ENCODE measurements around the gene MAGEB4.
"Not testable (repeated sequence)": the region's sequence is repeated elsewhere in the genome, so short reads cannot be mapped to it uniquely, and the experiment has no call there.

Gene MAGEB4, protein sequence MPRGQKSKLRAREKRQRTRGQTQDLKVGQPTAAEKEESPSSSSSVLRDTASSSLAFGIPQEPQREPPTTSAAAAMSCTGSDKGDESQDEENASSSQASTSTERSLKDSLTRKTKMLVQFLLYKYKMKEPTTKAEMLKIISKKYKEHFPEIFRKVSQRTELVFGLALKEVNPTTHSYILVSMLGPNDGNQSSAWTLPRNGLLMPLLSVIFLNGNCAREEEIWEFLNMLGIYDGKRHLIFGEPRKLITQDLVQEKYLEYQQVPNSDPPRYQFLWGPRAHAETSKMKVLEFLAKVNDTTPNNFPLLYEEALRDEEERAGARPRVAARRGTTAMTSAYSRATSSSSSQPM

DNA sequence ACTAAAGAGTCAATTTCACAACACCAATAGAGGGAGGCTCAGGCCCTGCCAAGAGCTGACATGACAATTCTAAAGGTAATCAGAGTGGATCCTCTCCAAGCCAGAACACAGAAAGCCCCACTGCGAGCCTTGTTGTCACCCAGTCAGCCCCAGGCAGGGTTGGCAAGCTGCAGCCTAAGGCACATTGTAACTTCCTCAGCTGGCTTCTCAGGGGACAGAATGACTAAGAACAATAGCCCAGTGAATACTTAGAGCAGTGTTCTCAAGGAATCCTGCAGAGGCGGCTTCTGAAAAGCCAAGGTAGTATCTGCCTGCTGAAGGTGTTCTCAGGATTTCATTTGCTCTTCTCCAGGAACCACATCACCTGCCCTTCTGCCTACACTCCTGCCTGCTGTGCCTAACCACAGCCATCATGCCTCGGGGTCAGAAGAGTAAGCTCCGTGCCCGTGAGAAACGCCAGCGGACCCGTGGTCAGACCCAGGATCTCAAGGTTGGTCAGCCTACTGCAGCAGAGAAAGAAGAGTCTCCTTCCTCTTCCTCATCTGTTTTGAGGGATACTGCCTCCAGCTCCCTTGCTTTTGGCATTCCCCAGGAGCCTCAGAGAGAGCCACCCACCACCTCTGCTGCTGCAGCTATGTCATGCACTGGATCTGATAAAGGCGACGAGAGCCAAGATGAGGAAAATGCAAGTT, at the start of gene MAGEB4:
Gene MAGEB4, plus strand, starts transcription at position 277 of the 692 bp plus-strand sequence. Its CDS starts 136 bp downstream, at position 413.
- no peak within 1 kb of the TSS for H3K4me3 ChIP-seq (ENCODE audit: low read length)
- no peak for TF ChIP-seq ZNF274 (IDR thresholded peaks at IDR 0.05; ENCODE audit: low read depth, low read length)

DNA sequence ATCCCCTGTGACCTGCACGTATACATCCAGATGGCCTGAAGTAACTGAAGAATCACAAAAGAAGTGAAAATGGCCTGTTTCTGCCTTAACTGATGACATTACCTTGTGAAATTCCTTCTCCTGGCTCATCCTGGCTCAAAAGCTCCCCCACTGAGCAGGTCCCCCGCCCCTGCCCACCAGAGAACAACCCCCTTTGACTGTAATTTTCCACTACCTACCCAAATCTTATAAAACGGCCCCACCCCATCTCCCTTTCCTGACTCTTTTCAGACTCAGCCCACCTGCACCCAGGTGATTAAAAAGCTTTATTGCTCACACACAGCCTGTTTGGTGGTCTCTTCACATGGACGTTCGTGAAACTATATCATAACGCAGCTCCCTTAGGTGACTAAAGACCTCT, 47.9 kb upstream of the MAGEB4 start:
- H3K4me3 ChIP-seq (ENCODE audit: low read length): not testable (repeated sequence)

DNA sequence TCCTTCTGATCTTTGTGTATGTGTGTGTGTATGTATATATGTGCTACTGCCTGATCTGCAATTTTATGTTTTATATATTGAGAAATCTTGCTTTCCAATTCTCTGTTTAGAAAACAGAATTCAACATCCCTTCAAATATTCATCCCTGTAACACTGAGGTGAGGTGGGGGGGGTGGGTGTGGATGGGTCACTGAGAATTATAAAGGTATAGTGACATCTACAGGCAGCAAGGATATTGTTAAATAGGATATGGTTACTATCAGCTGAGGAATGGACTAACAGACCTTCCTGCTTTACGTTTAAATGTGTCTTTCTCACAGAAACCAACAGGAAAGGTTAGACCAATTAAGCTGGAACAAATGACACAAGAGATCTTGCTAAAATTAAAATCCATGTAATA, 45.5 kb upstream of the MAGEB4 start:
- no peak for TF ChIP-seq ZNF274 (IDR thresholded peaks at IDR 0.05; ENCODE audit: low read depth, low read length)
- H3K4me3 ChIP-seq (ENCODE audit: low read length): no peak overlapping the region

DNA sequence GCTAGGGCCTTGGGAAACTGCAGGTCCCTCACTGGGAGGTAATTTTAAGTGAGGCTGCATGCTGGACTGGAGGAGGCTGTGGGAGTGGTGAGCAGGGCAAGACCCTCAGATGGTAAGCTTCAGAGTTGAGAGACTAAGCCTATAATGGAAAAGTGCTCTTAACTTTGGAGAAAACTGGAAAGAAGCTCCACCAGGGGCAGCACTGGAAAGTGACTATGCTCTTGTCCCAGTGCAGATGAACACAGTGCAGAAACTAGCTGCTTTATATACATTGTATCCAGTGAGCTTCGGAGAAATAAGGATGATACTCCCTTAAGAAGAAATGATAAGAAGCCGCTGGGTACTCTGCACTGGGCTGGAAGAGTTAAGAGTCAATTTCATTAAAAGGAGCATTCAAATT, 29.6 kb upstream of the MAGEB4 start:
- no peak overlapping the region for H3K4me3 ChIP-seq (ENCODE audit: low read length)
- no peak for TF ChIP-seq ZNF274 (IDR thresholded peaks at IDR 0.05; ENCODE audit: low read depth, low read length)

DNA sequence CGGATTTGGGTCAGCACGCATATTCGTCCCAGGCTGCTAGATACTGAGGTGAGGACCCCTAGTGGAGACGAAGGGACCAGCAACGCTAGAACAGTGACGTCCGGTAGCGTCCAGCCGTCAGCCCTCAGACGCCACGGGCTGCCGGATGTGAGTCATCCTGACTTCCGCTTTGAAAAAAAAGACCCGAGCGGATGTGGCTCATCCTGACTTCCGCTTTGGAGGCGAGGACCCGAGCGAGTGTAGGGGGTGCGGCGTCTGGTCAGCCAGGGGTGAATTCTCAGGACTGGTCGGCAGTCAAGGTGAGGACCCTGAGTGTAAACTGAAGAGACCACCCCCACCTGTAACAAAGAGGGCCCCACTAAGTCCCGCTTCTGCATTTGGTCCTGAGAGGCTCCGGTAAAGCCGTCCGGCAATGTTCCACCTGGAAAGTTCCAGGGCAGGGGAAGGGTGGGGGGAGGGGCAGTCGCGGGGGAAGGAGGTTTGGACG, 26.4 kb upstream of the MAGEB4 start, which contains the start of gene MAGEB2:
Gene MAGEB2, plus strand, starts transcription at position 207 of the 487 bp plus-strand sequence. CDS start 3,018 bp downstream, outside the sequence.
- TF ChIP-seq ZNF274 (IDR thresholded peaks at IDR 0.05; ENCODE audit: low read depth, low read length): no peak
- no peak within 1 kb of the TSS for H3K4me3 ChIP-seq (ENCODE audit: low read length)

DNA sequence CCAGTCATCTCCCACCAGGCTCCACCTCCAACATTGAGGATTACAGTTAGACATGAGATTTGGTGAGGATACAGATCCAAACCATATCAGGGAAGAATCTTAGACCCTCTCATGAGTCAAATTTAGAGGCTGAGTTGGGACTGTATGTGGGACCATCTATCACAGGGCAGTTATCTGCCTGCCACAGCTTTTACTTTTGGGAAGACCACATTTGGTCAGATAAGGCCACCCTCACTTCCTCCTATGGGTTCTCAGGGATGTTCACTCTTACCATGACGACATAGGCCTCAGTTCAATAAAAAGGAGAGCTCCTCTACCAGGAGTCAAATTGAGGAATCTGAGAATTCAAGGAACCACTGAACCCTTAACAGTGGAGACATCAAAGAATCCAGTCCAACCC, 24.3 kb upstream of the MAGEB4 start:
- H3K4me3 ChIP-seq (ENCODE audit: low read length): no peak overlapping the region
- no peak for TF ChIP-seq ZNF274 (IDR thresholded peaks at IDR 0.05; ENCODE audit: low read depth, low read length)

DNA sequence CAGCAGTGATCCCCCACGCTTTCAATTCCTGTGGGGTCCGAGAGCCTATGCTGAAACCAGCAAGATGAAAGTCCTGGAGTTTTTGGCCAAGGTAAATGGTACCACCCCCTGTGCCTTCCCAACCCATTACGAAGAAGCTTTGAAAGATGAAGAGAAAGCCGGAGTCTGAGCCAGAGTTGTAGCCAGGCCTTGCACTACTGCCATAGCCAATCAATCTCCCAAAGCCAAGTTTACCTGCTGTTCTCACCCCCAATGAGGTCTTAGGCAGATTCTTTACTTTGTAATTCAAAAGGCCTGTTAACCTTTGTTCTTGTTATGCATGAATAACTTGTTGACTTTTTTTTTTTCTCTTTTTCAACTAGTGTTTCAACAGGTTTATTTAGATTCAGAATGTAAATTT, 22.4 kb upstream of the MAGEB4 start:
- H3K4me3 ChIP-seq (ENCODE audit: low read length): no peak overlapping the region
- TF ChIP-seq ZNF274 (IDR thresholded peaks at IDR 0.05; ENCODE audit: low read depth, low read length): no peak

DNA sequence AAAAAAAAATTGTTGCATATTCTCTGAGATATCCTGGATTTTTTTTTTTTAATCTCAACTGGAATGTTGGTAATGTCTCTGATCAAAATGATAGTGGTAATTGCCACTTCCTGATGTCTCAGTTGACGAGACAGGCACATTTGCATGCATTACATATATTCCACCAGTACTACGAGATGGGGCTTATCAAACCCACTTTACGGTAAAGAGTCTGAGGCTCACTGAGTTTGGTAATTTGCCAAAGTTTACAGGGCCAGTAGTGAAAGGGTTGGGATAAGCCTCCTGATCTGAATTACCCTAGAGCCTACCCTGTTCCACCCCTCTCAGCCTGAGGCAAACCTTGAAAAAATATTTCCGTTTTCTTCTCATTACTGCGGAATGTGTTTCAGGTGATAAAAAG, 21.1 kb upstream of the MAGEB4 start:
- no peak overlapping the region for H3K4me3 ChIP-seq (ENCODE audit: low read length)

DNA sequence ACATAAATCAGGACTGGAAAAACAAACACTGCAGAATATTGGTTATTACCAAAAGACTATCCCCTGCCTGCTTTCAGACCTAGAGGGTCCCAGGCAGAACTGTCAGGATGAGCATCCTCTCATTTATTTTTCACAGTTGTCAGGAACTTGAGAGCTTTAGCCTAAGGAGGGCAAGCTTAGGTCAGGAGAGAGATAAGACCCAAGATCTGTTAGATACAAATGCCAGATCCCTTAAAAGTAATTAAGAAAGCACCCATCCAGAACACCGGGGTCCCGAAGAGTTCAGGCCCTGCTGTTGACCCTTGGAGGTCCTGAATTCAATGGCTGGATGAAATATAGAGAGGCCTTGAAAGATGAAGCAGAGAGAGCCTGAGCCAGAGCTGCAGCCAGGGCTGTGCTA, 17.3 kb upstream of the MAGEB4 start:
- TF ChIP-seq ZNF274 (IDR thresholded peaks at IDR 0.05; ENCODE audit: low read depth, low read length): no peak
- H3K4me3 ChIP-seq (ENCODE audit: low read length): no peak overlapping the region

More for the DNA sequence above, 21.1 kb upstream of the MAGEB4 start:
- no peak for TF ChIP-seq ZNF274 (IDR thresholded peaks at IDR 0.05; ENCODE audit: low read depth, low read length)

DNA sequence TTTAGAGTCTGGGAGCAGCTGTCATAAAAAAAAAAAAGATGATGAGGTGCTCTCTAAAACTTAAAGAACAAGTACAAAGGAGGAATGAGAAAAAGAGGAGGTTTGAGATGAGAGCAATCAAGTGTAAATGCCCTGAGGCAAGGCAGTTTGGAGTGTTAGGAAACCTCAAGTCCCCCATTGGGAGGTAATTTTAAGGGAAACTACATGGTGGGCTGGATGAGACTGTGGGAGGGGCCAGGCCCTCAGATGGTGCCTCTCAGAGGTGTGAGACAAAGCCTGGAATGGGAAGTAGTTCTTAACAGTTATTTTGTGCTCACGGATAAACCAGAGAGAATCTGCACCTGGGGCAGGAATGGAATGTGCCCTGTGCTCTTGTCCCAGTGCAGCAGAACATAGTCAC, 13.3 kb upstream of the MAGEB4 start:
- no peak overlapping the region for H3K4me3 ChIP-seq (ENCODE audit: low read length)
- TF ChIP-seq ZNF274 (IDR thresholded peaks at IDR 0.05; ENCODE audit: low read depth, low read length): no peak

DNA sequence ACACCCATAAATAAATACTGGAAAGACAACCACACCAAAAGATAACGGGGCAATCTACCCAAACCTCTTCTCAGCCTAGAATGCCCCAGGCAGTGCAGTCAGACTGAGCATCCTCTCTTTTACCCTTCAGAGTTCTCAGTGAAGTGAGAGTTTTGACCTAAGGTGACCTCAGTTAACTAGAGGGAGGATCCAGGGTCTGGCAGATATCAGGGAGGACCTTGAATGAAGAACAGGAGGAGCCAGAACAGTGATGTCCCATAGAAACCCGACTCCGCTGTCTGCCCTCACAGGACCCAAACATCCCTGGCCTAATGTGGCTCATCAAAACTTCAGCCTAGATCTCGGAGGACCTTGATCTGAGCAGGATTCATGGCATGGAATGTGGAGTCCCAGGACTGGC, 11.4 kb upstream of the MAGEB4 start, which contains the start of gene MAGEB3:
Gene MAGEB3, plus strand, starts transcription at position 263 of the 400 bp plus-strand sequence. CDS start 5,268 bp downstream, outside the sequence.
- no peak for TF ChIP-seq ZNF274 (IDR thresholded peaks at IDR 0.05; ENCODE audit: low read depth, low read length)

DNA sequence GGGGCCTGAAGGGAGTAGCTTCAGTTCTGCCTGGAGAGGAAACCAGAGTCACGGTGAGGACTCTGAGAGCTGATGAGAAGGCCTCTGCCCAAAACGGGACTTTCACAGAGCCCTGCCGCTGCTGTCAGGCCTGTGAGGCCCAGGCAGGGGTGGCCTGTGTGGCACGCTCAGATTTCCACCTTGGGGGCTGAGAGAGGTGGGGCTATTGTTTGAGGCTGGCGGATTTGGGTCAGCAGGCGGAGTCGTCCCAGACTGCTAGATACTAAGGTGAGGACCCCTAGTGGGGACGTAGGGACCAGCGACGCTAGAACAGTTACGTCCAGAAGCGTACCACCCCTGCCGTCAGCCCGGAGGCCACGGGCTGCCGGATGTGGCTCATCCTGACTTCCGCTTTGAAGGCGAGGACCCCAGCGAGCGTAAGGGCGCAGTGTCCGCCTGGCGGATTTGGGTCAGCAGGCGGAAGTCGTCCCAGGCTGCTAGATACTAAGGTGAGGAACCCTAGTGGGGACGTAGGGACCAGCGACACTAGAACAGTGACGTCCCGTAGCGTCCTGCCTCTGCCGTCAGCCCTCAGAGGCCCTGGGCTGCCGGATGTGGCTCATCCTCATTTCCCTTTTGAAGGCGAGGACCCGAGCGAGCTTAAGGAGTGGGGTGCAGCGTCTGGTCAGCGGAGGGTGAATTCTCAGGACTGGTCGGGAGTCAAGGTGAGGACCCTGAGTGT, 5.1 kb downstream of the MAGEB4 start, which contains the start of gene MAGEB1:
Gene MAGEB1, plus strand, starts transcription at position 378 of the 721 bp plus-strand sequence. CDS start 3,348 bp downstream, outside the sequence.
- H3K4me3 ChIP-seq (ENCODE audit: low read length): no peak within 1 kb of the TSS
- TF ChIP-seq ZNF274 (IDR thresholded peaks at IDR 0.05; ENCODE audit: low read depth, low read length): no peak

More for the DNA sequence above, 11.4 kb upstream of the MAGEB4 start, which contains the start of gene MAGEB3:
- H3K4me3 ChIP-seq (ENCODE audit: low read length): no peak within 1 kb of the TSS

DNA sequence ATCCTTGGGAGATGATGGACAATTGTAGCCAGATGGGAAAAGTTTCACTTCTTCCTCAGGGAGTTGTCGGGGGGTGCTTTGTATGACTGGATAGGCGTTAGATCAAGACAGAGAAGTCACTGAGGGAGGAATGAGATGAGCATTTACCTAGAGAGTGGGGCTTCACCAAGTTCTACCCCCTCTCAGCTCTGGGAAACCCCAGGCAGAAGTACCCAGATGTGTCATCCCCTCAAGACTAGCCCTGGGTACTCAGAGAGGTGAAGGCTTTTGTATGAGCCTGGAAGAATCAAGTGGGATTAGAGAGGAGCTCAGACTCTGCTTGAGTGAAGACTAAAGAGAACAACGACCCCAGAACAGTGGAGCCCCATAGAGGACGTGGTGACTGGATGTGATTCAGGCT, 7.1 kb downstream of the MAGEB4 start:
- TF ChIP-seq ZNF274 (IDR thresholded peaks at IDR 0.05; ENCODE audit: low read depth, low read length): no peak

DNA sequence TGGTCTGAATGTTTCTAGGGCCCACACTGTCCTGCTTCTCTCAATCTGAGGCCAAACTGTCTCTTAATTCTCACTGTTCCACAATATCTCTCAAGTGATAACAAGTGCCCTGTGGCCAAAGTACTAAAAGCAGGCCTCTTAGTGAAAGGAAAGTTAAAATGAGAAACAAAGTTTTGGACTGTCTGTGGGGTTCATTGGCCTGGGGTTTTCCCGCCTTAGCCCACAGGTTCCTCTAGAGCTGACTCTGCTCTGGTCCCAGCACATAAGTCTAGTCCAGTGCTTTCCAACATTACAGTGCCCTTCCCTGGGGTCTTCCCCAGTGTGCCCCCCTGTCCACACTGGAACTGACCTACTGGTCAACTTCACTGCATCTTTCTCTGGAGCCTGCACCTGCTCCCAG, 11.5 kb downstream of the MAGEB4 start:
- TF ChIP-seq ZNF274 (IDR thresholded peaks at IDR 0.05; ENCODE audit: low read depth, low read length): no peak
- no peak overlapping the region for H3K4me3 ChIP-seq (ENCODE audit: low read length)

More for the DNA sequence above, 7.1 kb downstream of the MAGEB4 start:
- no peak overlapping the region for H3K4me3 ChIP-seq (ENCODE audit: low read length)
